Measurements from ENCODE around the gene TPRG1. TPM values are rescaled to one million over a fixed set of nuclear protein-coding genes. Genes with fewer than 3 reads are reported as not detected.

The TPRG1 gene
- total and polyA plus RNA-seq, 2 experiments from 2014 or later = 0.43 TPM; not detected in 1

DNA sequence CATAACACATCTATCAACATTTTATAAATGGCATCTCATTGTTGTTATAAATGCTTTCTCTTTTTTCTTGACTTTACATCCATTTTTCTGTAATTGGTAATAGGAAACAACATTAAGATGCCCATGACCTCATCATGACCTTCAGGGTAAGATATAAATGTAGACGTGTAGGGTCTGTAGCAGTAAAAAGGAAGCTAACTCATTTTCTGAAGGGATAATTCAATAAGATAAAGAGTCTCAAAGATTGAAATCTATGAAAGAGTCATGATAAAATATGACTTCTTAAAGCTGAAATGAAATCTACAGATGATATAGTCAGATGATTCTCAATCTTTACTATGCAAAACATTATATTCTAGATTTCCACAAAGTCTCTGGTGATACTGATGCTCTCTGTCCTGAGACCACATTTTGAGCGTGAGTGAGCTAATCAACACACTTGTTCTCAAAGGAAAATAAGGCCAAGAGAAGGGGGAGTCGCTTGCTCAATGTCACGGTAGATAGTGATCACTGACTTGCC, 38.5 kb downstream of the TPRG1 start:
- no peaks in the 10 kb centered on the region for H3K4me1 ChIP-seq (ENCODE audit: insufficient read depth)
- no peaks in the 10 kb centered on the region for H3K9me3 ChIP-seq (ENCODE audit: low read depth)
- H3K27ac ChIP-seq = no peak overlapping the region
- H2AFZ ChIP-seq = no peak overlapping the region
- H3K36me3 ChIP-seq (replicated peaks; ENCODE audit: insufficient read depth, low read depth) = no peaks in the 10 kb centered on the region
- H3K4me2 ChIP-seq = no peak overlapping the region
- H4K20me1 ChIP-seq (ENCODE audit: insufficient read depth, poor library complexity, severe bottlenecking) = no peaks in the 10 kb centered on the region
- no peaks in the 10 kb centered on the region for H3K27me3 ChIP-seq
- no peaks in the 10 kb centered on the region for H3K79me2 ChIP-seq
- 91% methylated on average over 4 of the region's 4 CpGs for WGBS (ENCODE audit: low lambda C conversion rate, missing lambda C conversion rate)
- no peaks in the 10 kb centered on the region for H3K9me2 ChIP-seq (replicated peaks; ENCODE audit: insufficient read depth)
- no peak overlapping the region for H3K4me3 ChIP-seq
- no peak for DNase-seq (ENCODE audit: low spot score)
- TF ChIP-seq EZH2phosphoT487 (IDR thresholded peaks at IDR 0.05; ENCODE audit: low read depth, severe bottlenecking, unreplicated experiment) (no peak), EZH2 (IDR thresholded peaks at IDR 0.05; ENCODE audit: borderline replicate concordance) (no peak), CTCF (IDR thresholded peaks at IDR 0.05; ENCODE audit: poor library complexity) (no peak)

DNA sequence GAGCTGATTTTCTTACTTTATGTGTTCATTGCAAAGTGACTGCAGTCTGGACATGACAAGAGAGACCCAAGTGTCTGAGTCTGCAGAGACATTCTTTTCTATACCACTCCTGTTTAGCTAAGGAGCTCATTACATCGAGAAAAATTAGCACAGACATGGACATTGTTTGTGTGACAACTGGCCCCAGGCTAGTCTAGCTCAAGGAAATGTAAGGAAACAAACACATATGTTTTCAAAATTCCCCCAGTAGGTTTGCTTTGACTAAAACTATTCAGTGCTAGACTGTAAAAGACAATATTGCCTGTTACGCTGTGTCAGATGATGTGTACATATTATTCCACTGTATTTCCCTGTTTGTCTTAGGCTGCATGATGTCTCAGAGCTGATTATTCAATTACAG, 40.9 kb downstream of the TPRG1 start:
- Histone ChIP-seq H2AFZ (no peak overlapping the region), H3K36me3 (replicated peaks; ENCODE audit: insufficient read depth, low read depth) (no peaks in the 10 kb centered on the region), H3K9me2 (replicated peaks; ENCODE audit: insufficient read depth) (no peaks in the 10 kb centered on the region), H3K4me3 (no peak overlapping the region), H3K79me2 (no peaks in the 10 kb centered on the region), H3K27ac (no peak overlapping the region), H3K9me3 (ENCODE audit: low read depth) (no peaks in the 10 kb centered on the region), H3K4me2 (no peak overlapping the region), H3K4me1 (ENCODE audit: insufficient read depth) (peaks cover 5% of the 10 kb centered on the region), H4K20me1 (ENCODE audit: insufficient read depth, poor library complexity, severe bottlenecking) (no peaks in the 10 kb centered on the region), H3K27me3 (no peaks in the 10 kb centered on the region)
- TF ChIP-seq EZH2 (IDR thresholded peaks at IDR 0.05; ENCODE audit: borderline replicate concordance) = no peak
- no peak for TF ChIP-seq CTCF (IDR thresholded peaks at IDR 0.05; ENCODE audit: poor library complexity)
- no peak for DNase-seq (ENCODE audit: low spot score)
- 70% methylated on average over 2 of the region's 2 CpGs for WGBS (ENCODE audit: low lambda C conversion rate, missing lambda C conversion rate)

DNA sequence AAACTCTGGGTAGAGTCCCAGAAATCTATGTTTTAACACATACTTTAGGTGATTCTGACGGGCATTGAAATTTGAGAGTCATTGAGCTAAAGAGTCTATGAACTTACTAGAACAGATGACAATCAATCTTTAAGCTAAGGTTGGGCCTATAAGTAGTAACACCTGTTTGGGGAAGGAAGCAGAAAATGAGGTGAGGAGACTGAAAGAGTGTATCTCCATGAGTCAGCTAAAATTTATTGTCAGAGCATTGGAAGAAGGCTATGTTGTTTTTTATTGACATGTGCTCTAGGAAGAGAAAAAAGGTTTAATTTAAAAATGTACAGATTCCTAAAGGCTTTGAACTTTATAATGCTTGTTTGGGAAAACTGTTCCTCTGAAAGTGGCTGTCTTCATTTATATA, 42.9 kb downstream of the TPRG1 start:
- H3K4me3 ChIP-seq = no peak overlapping the region
- WGBS (ENCODE audit: low lambda C conversion rate, missing lambda C conversion rate) = 67% methylated on average over 1 of the region's 1 CpG
- no peak for DNase-seq (ENCODE audit: low spot score)

More for the DNA sequence above, 42.9 kb downstream of the TPRG1 start:
- TF ChIP-seq CTCF (IDR thresholded peaks at IDR 0.05; ENCODE audit: poor library complexity) (no peak), EZH2 (IDR thresholded peaks at IDR 0.05; ENCODE audit: borderline replicate concordance) (no peak), EZH2phosphoT487 (IDR thresholded peaks at IDR 0.05; ENCODE audit: low read depth, severe bottlenecking, unreplicated experiment) (no peak)
- Histone ChIP-seq H4K20me1 (ENCODE audit: insufficient read depth, poor library complexity, severe bottlenecking) (no peaks in the 10 kb centered on the region), H3K4me2 (no peak overlapping the region), H3K9me3 (ENCODE audit: low read depth) (no peaks in the 10 kb centered on the region), H3K36me3 (replicated peaks; ENCODE audit: insufficient read depth, low read depth) (no peaks in the 10 kb centered on the region), H3K9me2 (replicated peaks; ENCODE audit: insufficient read depth) (no peaks in the 10 kb centered on the region), H3K4me1 (ENCODE audit: insufficient read depth) (peaks cover 5% of the 10 kb centered on the region), H3K79me2 (no peaks in the 10 kb centered on the region), H3K27ac (no peak overlapping the region), H2AFZ (no peak overlapping the region), H3K27me3 (no peaks in the 10 kb centered on the region)

All from hepatocyte (in vitro differentiated cells).